Neural cell (in vitro differentiated cells): Measurements from ENCODE around the gene AGPAT2. TPM values are rescaled to one million over a fixed set of nuclear protein-coding genes. Genes with fewer than 3 reads are reported as not detected.

Source experiments
- H2AFZ ChIP-seq: fragments of 200-600, 300-800 bp; sonication (generic), shearing (Covaris generic); 2 replicates; pipeline ENCODE4 v1.6.0; 2014; ENCODE audit warnings: low read depth, mild to moderate bottlenecking, antibody characterized with exemption, low read length, moderate library complexity
- H3F3A ChIP-seq: fragments of 200-600 bp; shearing (Covaris generic); 2 replicates; pipeline ENCODE4 v1.6.1; 2016; ENCODE audit warnings: mild to moderate bottlenecking, moderate library complexity, mixed read lengths, antibody characterized with exemption, low read length; ENCODE audit not compliant: insufficient read depth, poor library complexity, severe bottlenecking
- H3K27ac ChIP-seq: fragments of 200-600, 300-800 bp; sonication (generic), shearing (Covaris generic); 2 replicates; pipeline ENCODE4 v1.5.1; 2014; ENCODE audit warnings: mild to moderate bottlenecking, low read length, moderate library complexity
- H3K27me3 ChIP-seq: fragments of 300-800, 200-600 bp; sonication (generic), shearing (Covaris generic); 2 replicates; pipeline ENCODE4 v1.6.0; 2014; ENCODE audit warnings: mild to moderate bottlenecking, low read depth, low read length, moderate library complexity; ENCODE audit not compliant: insufficient read depth
- H3K36me3 ChIP-seq: fragments of 300-800, 200-600 bp; sonication (generic), shearing (Covaris generic); 2 replicates; pipeline ENCODE4 v1.5.1; 2014; ENCODE audit warnings: mild to moderate bottlenecking, antibody characterized with exemption, low read length, moderate library complexity; ENCODE audit not compliant: insufficient read depth
- H3K4me2 ChIP-seq: fragments of 300-800, 200-600 bp; sonication (generic), shearing (Covaris generic); 2 replicates; pipeline ENCODE4 v1.6.0; 2014; ENCODE audit warnings: mild to moderate bottlenecking, low read length
- H3K4me3 ChIP-seq: fragments of 300-800, 200-600 bp; sonication (generic), shearing (Covaris generic); 2 replicates; pipeline ENCODE4 v1.5.1; 2014; ENCODE audit warnings: mild to moderate bottlenecking, low read length, moderate library complexity
- H3K79me2 ChIP-seq: fragments of 200-600 bp; shearing (Covaris generic); replicated peaks from 2 replicates; pipeline ENCODE4 v1.6.0; 2014; ENCODE audit warnings: mild to moderate bottlenecking, low read length, moderate library complexity; ENCODE audit not compliant: insufficient read depth
- H3K9ac ChIP-seq: fragments of 300-800, 200-600 bp; sonication (generic), shearing (Covaris generic); 2 replicates; pipeline ENCODE4 v1.6.1; 2016; ENCODE audit warnings: mild to moderate bottlenecking, low read length, mixed read lengths
- H3K9me2 ChIP-seq: fragments of 200-600 bp; shearing (Covaris generic); 2 replicates; pipeline ENCODE4 v1.6.1; 2016; ENCODE audit warnings: mild to moderate bottlenecking, low read length, mixed read lengths; ENCODE audit not compliant: insufficient read depth
- H3K9me3 ChIP-seq: fragments of 200-600, 300-800 bp; sonication (generic), shearing (Covaris generic); 2 replicates; pipeline ENCODE4 v1.6.1; 2016; ENCODE audit warnings: mild to moderate bottlenecking, mixed run types, low read length, moderate library complexity, mixed read lengths
- H4K20me1 ChIP-seq: fragments of 200-600 bp; shearing (Covaris generic); 2 replicates; pipeline ENCODE4 v1.6.1; 2016; ENCODE audit warnings: mild to moderate bottlenecking, mixed run types; ENCODE audit not compliant: insufficient read depth
- EP300 ChIP-seq: fragments of 450-650 bp; conservative IDR thresholded peaks from 2 replicates; pipeline ENCODE4 v1.6.1; 2014; ENCODE audit warnings: antibody characterized with exemption, mild to moderate bottlenecking, moderate library complexity; ENCODE audit not compliant: poor library complexity, severe bottlenecking
- EZH2 ChIP-seq: fragments of 200-600, 300-800 bp; shearing (Covaris generic), sonication (generic); IDR thresholded peaks from 2 replicates; pipeline ENCODE4 v1.6.1; 2014; ENCODE audit warnings: antibody characterized with exemption, low read length, borderline replicate concordance, mild to moderate bottlenecking; ENCODE audit not compliant: insufficient read depth, poor library complexity, severe bottlenecking
- MXI1 ChIP-seq: fragments of 450-650 bp; conservative IDR thresholded peaks from 2 replicates; pipeline ENCODE4 v1.6.1; 2014; ENCODE audit warnings: antibody characterized with exemption, mild to moderate bottlenecking; ENCODE audit not compliant: poor library complexity, severe bottlenecking
- POLR2AphosphoS5 ChIP-seq: IDR thresholded peaks from 2 replicates; pipeline ENCODE4 v1.6.1; 2012
- RAD21 ChIP-seq: fragments of 450-650 bp; conservative IDR thresholded peaks from 2 replicates; pipeline ENCODE4 v1.6.1; 2014; ENCODE audit warnings: antibody characterized with exemption, mild to moderate bottlenecking, moderate library complexity
- REST ChIP-seq: IDR thresholded peaks from 2 replicates; pipeline ENCODE4 v1.6.1; 2012; ENCODE audit warnings: borderline replicate concordance
- SMC3 ChIP-seq: fragments of 450-650 bp; conservative IDR thresholded peaks from 2 replicates; pipeline ENCODE4 v1.6.1; 2014; ENCODE audit warnings: antibody characterized with exemption, mild to moderate bottlenecking, moderate library complexity; ENCODE audit not compliant: poor library complexity
- TAF1 ChIP-seq: IDR thresholded peaks from 2 replicates; pipeline ENCODE4 v1.6.1; 2012; ENCODE audit warnings: low read depth
- polyA plus RNA-seq: library from polyadenylated mRNA; depleted of rRNA; stranded (reverse); fragments of >200 nt; gene quantifications from 2 replicates; pipeline ENCODE4 v1.2.3, GENCODE V29; 2014

AGPAT2 gene
- polyA plus RNA-seq, 1 donor from 2014 or later, result 1.3 TPM

DNA sequence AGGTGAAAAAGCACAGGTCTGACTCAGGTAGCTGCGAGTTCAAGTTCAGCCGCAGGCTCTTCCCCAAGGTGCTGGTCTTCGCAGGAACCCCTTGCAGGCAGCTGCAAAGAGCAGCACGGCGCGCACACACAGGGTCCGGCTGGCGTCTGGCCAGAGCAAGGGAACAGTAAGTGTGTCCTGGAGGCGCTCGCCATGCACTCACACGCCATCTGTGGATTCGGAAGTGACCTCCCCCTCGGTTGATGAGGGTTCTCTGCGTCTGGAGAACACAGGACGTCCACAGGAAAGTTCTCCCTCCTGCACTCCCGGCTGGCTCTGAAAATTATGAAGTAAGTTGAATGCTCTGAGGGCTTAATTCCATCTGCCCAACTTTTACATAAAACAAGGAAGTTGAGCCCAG lies 38.5 kb downstream of the AGPAT2 start:
- TF ChIP-seq TAF1 (no peak), EP300 (no peak), MXI1 (no peak), REST (no peak), EZH2 (no peak)
- H3F3A ChIP-seq, result no peaks in the 10 kb centered on the region

GRCh38 chr9:136646827-136647711 lies 40.2 kb downstream of the AGPAT2 start:
- Histone ChIP-seq H4K20me1 (no peaks in the 10 kb centered on the region), H2AFZ (no peak overlapping the region), H3F3A (no peaks in the 10 kb centered on the region), H3K27me3 (no peaks in the 10 kb centered on the region), H3K9ac (no peak overlapping the region), H3K27ac (no peak overlapping the region), H3K79me2 (no peaks in the 10 kb centered on the region), H3K9me3 (no peaks in the 10 kb centered on the region), H3K4me3 (no peak overlapping the region), H3K4me2 (no peak overlapping the region), H3K9me2 (no peaks in the 10 kb centered on the region), H3K36me3 (no peaks in the 10 kb centered on the region)
- TF ChIP-seq RAD21 (no peak), REST (no peak), SMC3 (no peak), POLR2AphosphoS5 (no peak), EP300 (no peak)

More for the DNA sequence above, 38.5 kb downstream of the AGPAT2 start:
- Histone ChIP-seq H2AFZ (no peak overlapping the region), H3K9me3 (no peaks in the 10 kb centered on the region), H3K9me2 (no peaks in the 10 kb centered on the region), H3K27me3 (no peaks in the 10 kb centered on the region), H3K36me3 (no peaks in the 10 kb centered on the region), H3K27ac (no peak overlapping the region), H3K4me3 (no peak overlapping the region), H3K9ac (no peak overlapping the region), H3K4me2 (no peak overlapping the region), H4K20me1 (no peaks in the 10 kb centered on the region), H3K79me2 (no peaks in the 10 kb centered on the region)
